Colonic mucosa (tissue), 4 donors: ENCODE measurements around the gene E2F4. TPM values are rescaled to one million over a fixed set of nuclear protein-coding genes. Genes with fewer than 3 reads are reported as not detected.

Experiments used
- DNase-seq: peaks from one replicate; pipeline ENCODE4 v3.0.0-alpha.2; 2020
- H3K27ac ChIP-seq: fragments of 200-600 bp; one replicate; pipeline ENCODE4 v1.8.0; 2021
- H3K27me3 ChIP-seq: fragments of 200-600 bp; one replicate; pipeline ENCODE4 v1.8.0; 2021
- H3K36me3 ChIP-seq: fragments of 200-600 bp; one replicate; pipeline ENCODE4 v1.8.0; 2021
- H3K4me1 ChIP-seq: fragments of 200-600 bp; one replicate; pipeline ENCODE4 v1.8.0; 2021; ENCODE audit warnings: mild to moderate bottlenecking
- H3K4me3 ChIP-seq: fragments of 200-600 bp; one replicate; pipeline ENCODE4 v1.8.0; 2021
- H3K9ac ChIP-seq, 2 donors: one replicate each; pipeline ENCODE4 v1.7.0; 2013; ENCODE audit warnings: control low read depth in 2 of 2, low read depth in 2 of 2, low read length in 2 of 2
- H3K9me3 ChIP-seq: fragments of 200-600 bp; one replicate; pipeline ENCODE4 v1.8.0; 2021
- intact Hi-C: fragments of 100-400 bp; cut with DNase I; formaldehyde crosslinking; loops from one replicate; pipeline ENCODE4 v1.14.1; 2022
- microRNA-seq: library from miRNA; unstranded; fragments of <30 nt; microRNA quantifications from one replicate; pipeline ENCODE4, GENCODE V29; 2019
- total RNA-seq, 2 donors: library from RNA; stranded (reverse); fragmentation: NEBNext Ultra II Directional in 1 of 2; extraction: Animal tissue kit (Norgen Biotek cat#: 25700) in 1 of 2; gene quantifications; one replicate each; pipeline ENCODE4 v1.2.1, GENCODE V29; 2021
- TF ChIP-seq, protein P1 (sequence below): fragments of 200-600 bp; IDR thresholded peaks from one replicate; pipeline ENCODE4 v1.8.0; 2022; ENCODE audit warnings: antibody characterized with exemption, mild to moderate bottlenecking
- donor health status: healthy.
- donor health status: DM: no; HTN: no; CAD: no.
- donor health status: DM: no; HTN: no; CAD: no.

The E2F4 gene
- total RNA-seq, 2 donors from 2014 or later = 53.3 to 89.0 TPM

GRCh38 chr16:67247192-67248072 is 55.5 kb downstream of the E2F4 start, which contains the start of gene FHOD1:
FHOD1 (minus strand) TSS chr16:67247481; CDS start chr16:67247410, 71 bp downstream.
- Histone ChIP-seq H3K4me1 (peaks cover 11% of the 10 kb centered on the region), H3K9me3 (no peaks in the 10 kb centered on the region), H3K4me3 (peak within 1 kb of the TSS; percentile 59), H3K36me3 (no peaks in the 10 kb centered on the region), H3K27ac (peak within 1 kb of the TSS; percentile 77), H3K9ac (peak within 1 kb of the TSS; percentile 91 to 93), H3K27me3 (no peaks in the 10 kb centered on the region)
- intact Hi-C loops = no loop called here
- peak; percentile 99 for DNase-seq
- TF ChIP-seq, protein P1, sequence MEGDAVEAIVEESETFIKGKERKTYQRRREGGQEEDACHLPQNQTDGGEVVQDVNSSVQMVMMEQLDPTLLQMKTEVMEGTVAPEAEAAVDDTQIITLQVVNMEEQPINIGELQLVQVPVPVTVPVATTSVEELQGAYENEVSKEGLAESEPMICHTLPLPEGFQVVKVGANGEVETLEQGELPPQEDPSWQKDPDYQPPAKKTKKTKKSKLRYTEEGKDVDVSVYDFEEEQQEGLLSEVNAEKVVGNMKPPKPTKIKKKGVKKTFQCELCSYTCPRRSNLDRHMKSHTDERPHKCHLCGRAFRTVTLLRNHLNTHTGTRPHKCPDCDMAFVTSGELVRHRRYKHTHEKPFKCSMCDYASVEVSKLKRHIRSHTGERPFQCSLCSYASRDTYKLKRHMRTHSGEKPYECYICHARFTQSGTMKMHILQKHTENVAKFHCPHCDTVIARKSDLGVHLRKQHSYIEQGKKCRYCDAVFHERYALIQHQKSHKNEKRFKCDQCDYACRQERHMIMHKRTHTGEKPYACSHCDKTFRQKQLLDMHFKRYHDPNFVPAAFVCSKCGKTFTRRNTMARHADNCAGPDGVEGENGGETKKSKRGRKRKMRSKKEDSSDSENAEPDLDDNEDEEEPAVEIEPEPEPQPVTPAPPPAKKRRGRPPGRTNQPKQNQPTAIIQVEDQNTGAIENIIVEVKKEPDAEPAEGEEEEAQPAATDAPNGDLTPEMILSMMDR = no peak

DNA sequence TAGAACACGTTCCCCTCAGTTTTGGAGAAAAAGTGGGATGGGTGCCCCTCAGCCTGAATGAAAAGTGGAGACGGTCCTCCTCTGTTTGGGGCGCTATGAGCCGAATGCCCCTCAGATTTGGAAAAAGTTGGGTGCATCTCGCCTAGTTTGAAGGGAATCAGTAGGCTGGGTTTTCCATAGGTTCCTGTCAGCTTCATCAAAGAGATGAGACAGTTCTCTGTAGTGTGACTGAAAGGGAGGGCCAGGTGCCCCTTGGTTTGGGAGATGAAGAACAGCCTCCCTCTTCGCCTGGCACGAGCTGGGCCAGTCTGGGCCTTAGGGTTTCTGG is 56.1 kb downstream of the E2F4 start:
- H3K9ac ChIP-seq = peak overlapping the region; percentile 62 to 93
- peak overlapping the region; percentile 46 for H3K4me3 ChIP-seq
- no peaks in the 10 kb centered on the region for H3K27me3 ChIP-seq
- DNase-seq = no peak
- intact Hi-C loops = no loop called here
- TF ChIP-seq, protein P1 = no peak
- no peaks in the 10 kb centered on the region for H3K9me3 ChIP-seq
- no peaks in the 10 kb centered on the region for H3K36me3 ChIP-seq
- H3K4me1 ChIP-seq = peaks cover 9% of the 10 kb centered on the region
- H3K27ac ChIP-seq = no peak overlapping the region

Small RNA genes lying within 50 kb of the gene (microRNA-seq; reads per million reads assigned to microRNA genes)
- 210 reads per million, percentile 61 among the genes with 10 or more reads in this experiment for gene MIR328

Other genes with a start within 250 kb of the E2F4 start
- gene CES3, start 230.9 kb upstream of the E2F4 start, total RNA-seq = 100 to 1,000 TPM; 136 to 169 TPM
- gene CES4A, start 203.6 kb upstream of the E2F4 start, total RNA-seq = 1 to 10 TPM; 5.9 to 7.8 TPM
- 10 to 100 TPM; 41.5 TPM for gene CBFB, start 163.0 kb upstream of the E2F4 start, total RNA-seq
- gene PHAF1, start 82.2 kb upstream of the E2F4 start, total RNA-seq = 10 to 100 TPM in 1 of 2 donors, 1 to 10 TPM in 1; 10.0 to 14.0 TPM
- gene B3GNT9, start 41.2 kb upstream of the E2F4 start, total RNA-seq = 1 to 10 TPM; 4.4 to 4.9 TPM
- 10 to 100 TPM; 27.5 to 37.1 TPM for gene TRADD, start 32.2 kb upstream of the E2F4 start, total RNA-seq
- gene FBXL8, start 32.2 kb upstream of the E2F4 start, total RNA-seq = 10 to 100 TPM; 12.0 to 27.1 TPM
- 10 to 100 TPM; 23.6 TPM for gene HSF4, start 27.4 kb upstream of the E2F4 start, total RNA-seq
- gene NOL3, start 21.6 kb upstream of the E2F4 start, total RNA-seq = 10 to 100 TPM; 26.2 to 31.0 TPM
- gene MATCAP1, start 8.2 kb upstream of the E2F4 start, total RNA-seq = 10 to 100 TPM; 24.0 to 43.0 TPM
- 1 to 10 TPM; 2.3 to 4.6 TPM for gene EXOC3L1, start 2.0 kb upstream of the E2F4 start, total RNA-seq
- 10 to 100 TPM; 60.7 to 75.6 TPM for gene ELMO3, start 7.0 kb downstream of the E2F4 start, total RNA-seq
- 10 to 100 TPM; 42.8 to 69.0 TPM for gene TMEM208, start 35.0 kb downstream of the E2F4 start, total RNA-seq
- gene FHOD1, start 55.3 kb downstream of the E2F4 start, total RNA-seq = 10 to 100 TPM; 21.6 to 47.2 TPM
- gene SLC9A5, start 56.8 kb downstream of the E2F4 start, total RNA-seq = 1 to 10 TPM in 1 of 2 donors, under 1 TPM in 1; 0.48 to 2.1 TPM
- gene PLEKHG4, start 87.4 kb downstream of the E2F4 start, total RNA-seq = 10 to 100 TPM; 13.1 to 14.7 TPM
- gene KCTD19, start 134.6 kb downstream of the E2F4 start, total RNA-seq = under 1 TPM in 1 of 2 donors, not detected in 1; 0.24 TPM
- 1 to 10 TPM in 1 of 2 donors, not detected in 1; 1.1 TPM for gene LRRC36, start 134.7 kb downstream of the E2F4 start, total RNA-seq
- gene TPPP3, start 201.3 kb downstream of the E2F4 start, total RNA-seq = 10 to 100 TPM in 1 of 2 donors, 1 to 10 TPM in 1; 3.7 to 12.3 TPM
- gene ZDHHC1, start 224.3 kb downstream of the E2F4 start, total RNA-seq = 1 to 10 TPM; 7.9 to 8.7 TPM
- 100 to 1,000 TPM; 348 to 378 TPM for gene HSD11B2, start 239.0 kb downstream of the E2F4 start, total RNA-seq